Measurements from ENCODE around the gene RALGPS2.

GRCh38 chr1:178716111-178716510 is 8.9 kb upstream of the RALGPS2 start:
- TF ChIP-seq POLR2A (IDR thresholded peaks at IDR 0.05) (no peak), CTCF (IDR thresholded peaks at IDR 0.05) (no peak)

All from tibial nerve (tissue), 3 donors.